T-helper 22 cell (primary cell): ENCODE data around the gene OSBPL7.

ENCODE experiments used
- DNase-seq: peaks from one replicate; pipeline ENCODE4 v3.0.0-alpha.2; 2020; ENCODE audit warnings: low read depth

OSBPL7 gene

DNA sequence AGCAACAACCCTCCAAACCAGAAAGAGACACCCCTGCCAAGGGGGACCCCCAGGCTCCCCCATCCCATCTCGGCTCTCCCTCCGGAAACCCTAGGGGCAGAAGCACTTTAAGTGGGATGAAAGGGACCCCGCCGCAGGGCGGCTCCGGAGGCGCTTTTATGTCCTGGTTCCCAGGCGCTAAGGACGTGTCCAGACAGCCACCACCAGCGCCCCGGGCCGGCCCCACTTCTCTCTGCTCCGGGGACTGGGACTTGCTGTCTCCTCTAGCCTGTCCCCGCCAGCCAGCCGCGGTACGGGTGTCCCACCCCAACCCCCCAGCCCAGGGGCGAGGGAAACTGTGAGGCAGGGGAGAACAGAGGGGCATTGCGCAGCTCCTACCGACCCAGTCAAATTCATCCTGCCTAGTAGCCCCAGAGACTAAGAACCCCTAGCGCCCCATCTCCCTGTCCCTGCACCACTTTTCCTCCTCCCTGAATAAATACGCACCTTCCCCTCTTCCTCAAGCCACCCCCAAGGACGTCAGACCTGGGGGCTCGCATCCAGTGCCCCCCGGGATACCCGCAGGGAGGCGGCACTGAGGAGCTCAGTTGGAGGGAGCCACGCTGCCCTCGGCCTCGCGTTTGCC is 25.2 kb upstream of the OSBPL7 start:
- no peak for DNase-seq

DNA sequence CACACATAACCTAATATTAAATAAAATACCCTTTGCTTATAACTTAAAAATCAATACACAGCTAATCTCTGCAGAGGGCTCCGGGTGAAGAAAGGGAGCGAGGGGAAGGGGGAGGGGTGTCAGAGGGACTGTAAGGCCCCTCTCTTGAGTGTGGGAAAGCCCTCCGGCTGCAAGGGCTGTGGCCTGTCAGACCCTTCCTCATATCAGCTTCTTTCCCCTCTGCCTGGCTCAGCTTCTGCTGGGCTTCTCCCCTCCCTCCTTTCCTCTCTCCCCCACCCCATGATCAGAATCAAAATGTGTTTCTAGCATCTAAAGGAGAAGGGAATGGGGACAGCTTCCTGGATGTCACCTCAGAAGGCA is 24.1 kb upstream of the OSBPL7 start:
- DNase-seq = no peak

DNA sequence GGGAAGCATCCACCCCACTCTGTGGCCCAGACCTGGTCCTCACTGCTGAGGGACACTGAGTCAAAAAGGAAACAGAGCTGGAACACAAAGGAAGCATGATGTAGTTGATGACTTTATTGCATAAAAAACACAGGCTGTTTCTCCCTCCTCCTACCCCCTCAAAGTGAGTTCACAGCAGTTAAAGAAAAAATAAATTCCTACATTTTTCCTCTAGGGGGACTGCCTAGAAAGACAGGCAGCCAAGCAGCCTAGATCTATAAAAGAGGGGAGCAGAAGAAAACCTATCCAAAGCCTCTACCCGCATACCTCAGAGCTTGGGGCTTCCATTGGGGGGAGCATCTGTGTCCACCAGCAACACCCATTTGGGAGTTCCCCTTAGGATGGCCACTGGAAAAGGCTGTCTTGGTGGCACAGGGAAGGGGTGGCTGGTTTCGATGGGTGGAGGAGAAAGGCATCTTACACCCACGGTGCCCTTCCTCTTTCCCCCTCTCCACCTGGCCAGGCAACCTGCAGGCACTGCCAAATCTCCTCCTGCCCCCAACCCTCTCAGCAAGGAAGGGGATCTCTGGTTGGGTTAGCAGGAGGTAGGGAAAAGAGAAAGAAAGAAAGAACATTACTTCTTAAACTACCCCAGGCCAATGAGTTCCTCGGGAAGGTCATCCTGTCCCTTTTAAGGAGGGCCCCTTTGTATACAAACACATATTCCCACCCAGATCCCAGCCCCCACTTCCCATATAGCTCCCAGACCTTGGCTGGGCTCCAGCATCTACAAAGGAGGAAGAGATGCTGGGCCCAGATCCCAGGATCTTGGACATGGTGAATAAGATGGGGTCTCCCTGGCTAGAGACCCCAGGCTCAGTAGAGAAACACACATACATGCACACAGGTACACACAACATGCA is 23.5 kb upstream of the OSBPL7 start:
- no peak for DNase-seq

DNA sequence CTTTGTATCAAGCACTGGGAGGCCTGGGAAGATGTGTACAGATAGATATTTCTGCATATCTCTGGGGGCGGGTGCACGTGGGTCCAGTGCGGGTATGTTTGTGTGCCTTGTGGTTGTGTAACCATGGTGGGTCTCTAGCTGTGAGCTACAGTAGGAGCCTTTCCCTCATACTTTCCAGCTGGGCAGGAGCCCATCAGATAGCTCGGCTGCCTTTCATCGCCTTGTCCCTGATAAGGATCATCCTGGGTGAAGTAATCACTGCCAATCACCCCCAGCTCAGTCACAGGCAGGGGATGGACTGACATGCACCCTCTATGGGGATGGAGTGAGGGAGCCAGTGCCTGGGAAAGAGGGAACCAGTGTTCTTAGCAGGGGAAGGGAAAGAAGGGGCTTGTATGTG is 22.6 kb upstream of the OSBPL7 start:
- DNase-seq = no peak

GRCh38 chr17:47843391-47843730 is 21.8 kb upstream of the OSBPL7 start:
- DNase-seq = no peak

GRCh38 chr17:47841488-47842291 is 20.1 kb upstream of the OSBPL7 start:
- no peak for DNase-seq

- DNase-seq = peak; percentile 62
Measured at GRCh38 chr17:47840742-47841487, 19.3 kb upstream of the OSBPL7 start, which contains the start of gene SCRN2. Gene SCRN2, minus strand, starts transcription at chr17:47841273. Its CDS starts 430 bp downstream, at chr17:47840843.

GRCh38 chr17:47840001-47840741 is 18.6 kb upstream of the OSBPL7 start:
- no peak for DNase-seq

- no peak for DNase-seq
Measured at GRCh38 chr17:47839071-47839470, 17.5 kb upstream of the OSBPL7 start.

DNA sequence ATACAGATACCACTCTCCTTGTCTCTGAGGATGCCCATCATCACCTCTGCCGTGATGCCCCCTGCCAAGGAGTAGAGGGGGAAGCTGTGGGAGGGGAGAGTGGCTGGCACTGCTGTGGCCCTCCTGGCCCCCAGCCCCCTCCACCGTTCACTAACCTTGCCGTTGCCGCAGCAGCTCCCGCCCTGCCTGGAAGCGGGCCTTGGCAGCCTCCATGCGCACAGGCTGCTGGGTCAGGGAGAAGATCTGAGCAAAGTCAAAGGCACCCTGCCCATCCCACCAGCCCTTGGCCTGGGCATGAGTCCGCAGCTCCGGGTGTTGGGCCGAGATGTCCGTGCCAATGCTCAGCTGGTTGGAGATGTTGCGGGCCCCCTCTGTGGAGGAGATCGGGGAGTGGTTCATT is 17.0 kb upstream of the OSBPL7 start:
- no peak for DNase-seq

- no peak for DNase-seq
Measured at GRCh38 chr17:47837401-47838039, 15.9 kb upstream of the OSBPL7 start.

DNA sequence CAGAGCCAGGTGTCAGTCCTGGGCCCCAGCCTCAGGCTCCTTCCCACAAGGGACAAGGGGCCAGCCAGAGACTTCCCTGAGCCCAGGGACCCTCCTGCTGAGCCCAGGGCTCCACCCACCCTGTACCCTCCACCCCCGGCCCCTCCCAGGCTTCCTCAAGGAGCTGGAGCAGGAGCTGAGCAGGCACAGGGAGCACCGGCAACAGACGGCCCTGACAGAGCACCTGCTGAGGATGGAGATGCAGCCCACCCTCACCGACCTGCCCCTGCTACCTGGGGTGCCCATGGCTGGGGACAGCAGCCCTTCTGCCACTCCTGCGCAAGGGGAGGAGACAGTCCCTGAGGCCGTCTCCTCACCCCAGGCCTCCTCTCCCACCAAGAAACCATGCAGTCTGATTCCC is 15.0 kb upstream of the OSBPL7 start:
- no peak for DNase-seq

DNA sequence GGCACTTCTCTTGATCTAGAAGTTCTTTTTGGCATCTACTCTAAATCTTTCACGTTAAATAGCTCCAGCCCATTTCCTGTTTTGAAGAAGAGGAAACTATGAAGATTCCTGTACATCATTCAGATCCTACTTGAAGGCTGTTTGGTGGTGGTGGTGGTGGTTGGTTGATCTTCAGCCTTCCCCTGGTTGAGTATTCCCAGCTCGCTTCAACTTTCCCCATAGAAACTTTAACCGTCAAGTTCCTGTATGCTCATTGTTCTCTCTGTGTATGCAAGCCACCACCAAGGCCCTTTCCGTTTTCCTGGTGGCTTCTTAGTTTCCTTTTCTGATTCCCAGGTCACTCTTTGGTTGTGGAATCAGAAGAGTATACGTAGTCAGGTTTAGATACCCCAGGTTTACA is 13.2 kb upstream of the OSBPL7 start:
- DNase-seq = no peak

- no peak for DNase-seq
Measured at GRCh38 chr17:47831934-47832327, 10.3 kb upstream of the OSBPL7 start.

GRCh38 chr17:47831003-47831933 is 9.7 kb upstream of the OSBPL7 start, which contains the start of the genes LRRC46 and MRPL10:
Gene LRRC46, plus strand, starts transcription at chr17:47831670. Its CDS starts 320 bp downstream, at chr17:47831990.
Gene MRPL10, minus strand, starts transcription at chr17:47831541. Its CDS starts 30 bp downstream, at chr17:47831511.
- DNase-seq = peak; percentile 81

DNA sequence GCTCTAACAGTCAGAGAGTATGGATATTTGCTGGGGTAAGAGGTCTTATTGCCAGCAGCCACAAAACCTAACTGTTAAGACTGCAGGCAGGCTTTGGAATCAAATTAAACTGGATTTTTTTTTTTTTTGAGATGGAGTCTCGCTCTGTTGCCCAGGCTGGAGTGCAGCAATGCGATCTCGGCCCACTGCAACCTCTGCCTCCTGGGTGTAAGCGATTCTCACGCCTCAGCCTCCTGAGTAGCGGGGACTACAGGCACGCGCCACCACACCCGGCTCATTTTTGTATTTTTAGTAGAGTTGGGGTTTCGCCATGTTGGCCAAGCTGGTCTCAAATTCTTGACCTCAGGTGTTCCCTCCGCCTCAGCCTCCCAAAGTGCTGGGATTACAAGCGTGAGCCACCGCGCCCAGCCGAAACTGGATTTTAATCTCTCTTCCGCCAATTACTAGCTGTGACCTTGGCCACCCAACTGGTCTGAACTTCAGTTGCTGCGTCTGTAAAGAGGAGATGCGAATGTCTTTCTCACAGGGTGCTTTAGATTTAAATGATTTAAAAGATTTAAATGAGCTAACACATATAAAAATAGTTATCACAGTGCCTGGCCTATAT is 8.9 kb upstream of the OSBPL7 start:
- DNase-seq = no peak

DNA sequence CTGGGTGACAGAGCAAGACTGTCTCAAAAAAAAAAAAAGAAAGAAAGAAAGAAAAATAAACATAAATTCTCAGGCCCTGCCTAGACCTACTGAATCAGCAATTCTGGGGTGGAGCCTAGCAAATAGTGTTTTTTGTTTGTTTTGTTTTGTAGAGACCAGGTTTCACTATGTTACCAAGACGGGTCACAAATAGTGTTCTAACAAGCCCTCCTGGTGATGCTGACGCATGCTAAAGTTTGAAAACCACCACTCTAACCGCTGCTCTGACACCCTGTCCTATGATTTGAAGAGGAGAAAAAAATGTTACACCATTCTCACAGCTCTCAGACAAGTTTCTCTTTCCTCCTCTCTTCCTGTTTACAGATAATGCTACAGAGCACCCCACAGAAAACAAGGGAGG is 8.3 kb upstream of the OSBPL7 start:
- DNase-seq = peak; percentile 31

DNA sequence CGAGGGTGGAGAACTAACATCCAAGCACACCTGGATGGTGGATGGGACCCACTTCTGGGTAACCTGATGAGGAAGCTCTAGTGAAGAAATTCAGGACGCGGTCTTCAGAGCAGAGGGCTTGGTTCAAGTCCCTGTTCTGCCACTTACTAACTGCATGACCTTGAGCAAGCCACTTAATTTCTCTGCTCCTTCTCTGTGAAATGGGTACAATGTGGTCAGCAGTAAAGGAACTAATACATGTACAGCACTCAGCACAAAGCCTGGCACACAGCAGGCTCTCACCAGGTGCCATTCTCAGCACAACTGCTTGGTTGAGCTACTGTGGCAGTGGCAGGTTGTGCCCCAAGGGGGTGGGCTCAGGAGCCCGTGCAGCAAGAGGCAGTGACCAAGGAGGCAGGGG is 1.9 kb upstream of the OSBPL7 start:
- DNase-seq = no peak

DNA sequence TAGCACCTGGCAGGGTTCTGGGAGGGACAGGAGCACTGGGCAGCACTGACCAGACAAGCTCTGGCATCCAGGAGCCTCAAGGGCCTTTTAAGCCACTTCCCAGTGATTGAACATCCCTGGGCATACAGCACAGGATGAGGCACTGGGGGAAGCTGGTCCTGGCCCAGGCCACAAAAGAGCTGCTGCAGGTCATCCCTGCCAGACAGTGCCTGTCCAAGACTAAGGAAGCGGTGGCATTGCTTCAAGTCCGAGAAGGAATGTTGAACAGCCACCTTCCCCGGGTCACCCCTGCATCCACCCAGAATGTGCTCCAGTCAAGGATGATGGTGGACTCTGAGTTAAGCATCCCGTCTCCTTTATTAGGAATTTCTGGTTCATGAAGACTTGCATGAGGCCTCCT is 1.2 kb upstream of the OSBPL7 start:
- DNase-seq = no peak
